ENCODE data around the gene PCID2. TPM values are rescaled to one million over a fixed set of nuclear protein-coding genes. Genes with fewer than 3 reads are reported as not detected.
A peak's percentile ranks its signal among the peaks of the same experiment; 100 is the strongest.
"Not testable (repeated sequence)": the region's sequence is repeated elsewhere in the genome, so short reads cannot be mapped to it uniquely, and the experiment has no call there.

The PCID2 gene
- total RNA-seq, 1 donor from 2014 or later: 53.6 TPM

DNA sequence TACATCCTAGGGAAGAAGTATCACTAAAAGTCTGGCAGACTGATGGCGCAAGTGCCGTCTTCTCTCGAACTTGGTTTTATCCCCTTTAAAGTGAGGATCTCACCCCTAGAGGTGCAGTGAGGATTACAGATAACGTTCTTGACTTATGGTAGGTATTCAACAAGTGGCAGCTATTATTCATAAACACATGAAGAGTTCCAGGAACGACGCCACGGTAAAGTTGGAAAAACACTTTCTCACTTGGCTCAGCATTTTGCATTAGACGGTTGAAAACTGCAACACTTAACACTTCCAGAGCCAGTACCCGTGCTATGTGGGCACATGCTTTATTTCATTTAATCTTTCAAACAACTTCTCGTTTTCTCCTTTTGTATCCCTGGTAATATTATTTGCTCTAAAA, 41.3 kb downstream of the PCID2 start:
- no peak for DNase-seq (ENCODE audit: low read depth in 2 of 2)

DNA sequence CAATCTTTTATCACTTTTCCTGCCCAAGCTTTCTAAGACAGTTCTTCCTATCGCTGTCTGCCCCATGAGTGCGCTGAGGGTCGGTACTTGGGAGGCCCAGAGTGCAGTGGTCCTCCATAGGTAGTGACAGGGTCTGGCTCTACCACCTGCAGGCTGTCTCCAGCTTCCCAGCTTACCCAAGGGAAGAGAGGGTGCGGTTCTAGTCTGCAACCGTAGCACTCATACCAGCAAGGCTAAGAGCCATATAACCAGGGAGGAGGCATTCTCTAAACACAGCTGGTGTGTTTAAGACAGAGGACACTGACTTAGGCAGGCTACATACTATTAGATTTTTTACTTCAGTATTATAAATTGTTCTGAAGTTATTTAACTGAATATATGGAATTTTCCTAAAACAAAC, 41.8 kb downstream of the PCID2 start:
- DNase-seq (ENCODE audit: low read depth in 2 of 2): no peak

DNA sequence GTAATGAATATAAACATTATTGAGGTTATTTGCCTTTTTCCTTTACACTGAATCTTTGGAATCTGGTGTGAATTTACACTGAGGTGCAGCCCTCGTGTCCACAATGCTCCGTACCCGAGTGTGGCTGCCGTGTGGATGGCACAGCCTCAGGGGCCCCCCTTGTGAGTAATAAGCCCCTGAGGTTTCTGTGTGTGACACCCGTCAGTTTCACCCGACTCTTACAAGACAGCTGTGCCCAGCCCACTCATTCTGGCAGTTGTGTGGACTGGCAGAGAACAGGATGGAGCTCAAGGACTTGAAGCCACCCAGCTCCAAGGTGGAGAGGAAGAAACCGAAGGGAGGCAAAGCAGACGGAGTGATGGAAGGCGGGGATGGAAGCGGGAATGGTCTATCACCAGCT, 42.2 kb downstream of the PCID2 start:
- DNase-seq (ENCODE audit: low read depth in 2 of 2): no peak

DNA sequence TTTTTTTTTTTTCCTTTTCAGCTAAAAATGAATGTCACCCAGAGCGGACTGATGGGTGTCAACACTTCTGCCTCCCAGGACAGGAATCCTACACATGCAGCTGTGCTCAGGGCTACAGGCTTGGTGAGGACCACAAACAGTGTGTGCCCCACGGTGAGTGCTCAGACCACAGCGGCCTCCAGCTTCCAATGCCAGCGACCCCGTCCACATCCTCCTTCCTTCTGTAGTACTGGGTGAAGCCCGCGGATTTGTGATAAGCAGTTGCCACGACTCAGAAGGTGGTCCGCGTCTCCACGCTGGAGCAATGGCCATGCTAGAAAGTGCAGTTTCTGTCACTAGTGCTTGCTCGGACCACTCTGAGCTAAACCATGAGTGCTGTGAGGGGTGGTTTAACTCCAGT, 44.0 kb downstream of the PCID2 start:
- DNase-seq (ENCODE audit: low read depth in 2 of 2): no peak

DNA sequence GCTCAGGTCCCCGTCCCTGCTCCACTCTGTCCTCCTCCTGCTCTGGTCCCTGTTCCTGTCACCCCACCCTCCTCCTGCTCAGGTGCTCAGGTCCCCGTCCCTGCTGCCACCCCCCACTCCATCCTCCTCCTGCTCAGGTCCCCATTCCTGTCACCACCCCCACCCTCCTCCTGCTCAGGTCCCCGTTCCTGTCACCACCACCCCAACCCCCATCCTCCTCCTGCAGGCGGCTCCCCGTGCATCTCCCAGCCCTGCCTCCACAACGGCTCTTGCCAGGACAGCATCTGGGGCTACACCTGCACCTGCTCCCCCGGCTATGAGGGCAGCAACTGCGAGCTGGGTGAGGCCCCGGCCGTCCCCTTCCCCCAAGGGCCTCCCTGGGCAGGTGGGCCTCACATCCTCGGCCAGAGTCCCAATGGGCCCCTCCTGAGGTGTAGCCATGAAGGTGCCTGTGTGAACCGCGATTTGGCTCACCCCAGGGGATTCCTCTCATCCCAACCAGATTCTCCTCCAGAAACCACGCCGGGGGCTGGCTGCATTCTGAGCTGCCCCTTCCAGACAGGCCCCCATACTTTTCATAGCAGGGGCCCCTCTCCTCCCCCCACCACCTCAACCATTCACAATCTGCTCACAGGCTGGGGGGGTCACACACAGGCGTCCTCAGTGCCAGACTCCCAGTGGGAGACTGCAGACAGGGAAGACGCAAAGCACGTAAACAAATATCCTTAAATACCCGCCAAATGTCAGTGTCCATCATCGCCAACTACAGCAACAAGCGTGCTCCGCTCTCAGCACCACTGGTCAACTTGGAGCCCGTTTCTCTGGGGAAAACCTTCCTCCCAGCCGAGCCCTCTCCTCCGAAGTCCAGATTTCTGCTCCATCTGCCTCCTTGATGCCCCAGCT, 45.4 kb downstream of the PCID2 start:
- DNase-seq (ENCODE audit: low read depth in 2 of 2): no peak

DNA sequence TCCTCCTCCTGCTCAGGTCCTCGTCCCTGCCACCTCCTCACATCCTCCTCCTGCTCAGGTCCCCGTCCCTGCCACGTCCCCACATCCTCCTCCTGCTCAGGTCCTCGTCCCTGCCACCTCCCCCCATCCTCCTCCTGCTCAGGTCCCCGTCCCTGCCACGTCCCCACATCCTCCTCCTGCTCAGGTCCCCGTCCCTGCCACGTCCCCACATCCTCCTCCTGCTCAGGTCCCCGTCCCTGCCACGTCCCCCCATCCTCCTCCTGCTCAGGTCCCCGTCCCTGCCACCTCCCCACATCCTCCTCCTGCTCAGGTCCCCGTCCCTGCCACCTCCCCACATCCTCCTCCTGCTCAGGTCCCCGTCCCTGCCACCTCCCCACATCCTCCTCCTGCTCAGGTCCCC, 46.5 kb downstream of the PCID2 start:
- DNase-seq (ENCODE audit: low read depth in 2 of 2): not testable (repeated sequence)

DNA sequence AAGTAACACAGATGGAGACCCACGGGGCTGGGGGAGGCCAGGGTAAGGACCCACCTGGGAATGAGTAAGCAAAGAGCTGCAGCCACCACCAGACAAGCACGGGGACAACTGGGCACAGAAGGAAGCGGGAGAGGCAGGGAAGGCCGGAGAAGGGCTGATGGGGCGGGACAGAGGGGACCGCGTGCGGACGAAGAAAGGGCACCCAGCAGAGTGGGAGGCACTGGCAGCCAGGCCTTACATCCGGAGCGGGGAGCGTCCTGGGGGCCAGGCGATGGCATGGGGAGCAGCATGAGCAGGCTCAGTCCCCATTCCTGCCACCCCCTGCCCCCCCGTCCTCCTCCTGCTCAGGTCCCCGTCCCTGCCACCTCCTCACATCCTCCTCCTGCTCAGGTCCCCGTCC, 47.0 kb downstream of the PCID2 start:
- no peak for DNase-seq (ENCODE audit: low read depth in 2 of 2)

DNA sequence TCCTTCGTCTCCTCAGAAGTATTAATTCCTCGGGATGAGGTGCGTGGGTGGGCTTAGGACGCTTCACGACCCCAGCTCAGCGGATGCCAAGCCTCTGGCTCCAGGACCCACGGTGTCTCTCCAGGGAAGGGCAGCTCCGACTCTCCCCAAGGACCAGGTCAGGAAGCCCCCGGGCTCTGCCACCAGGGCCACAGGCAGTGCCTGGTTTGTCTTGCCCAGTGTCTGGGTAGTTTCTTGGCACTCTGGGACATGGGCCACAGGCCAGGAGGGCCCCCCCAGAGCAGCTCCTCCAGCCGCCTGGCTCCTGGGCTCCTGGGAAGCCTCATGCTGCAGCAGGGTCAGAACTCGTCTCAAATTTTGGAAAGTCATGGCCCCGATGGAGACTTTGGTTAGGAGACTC, 47.5 kb downstream of the PCID2 start:
- no peak for DNase-seq (ENCODE audit: low read depth in 2 of 2)

DNA sequence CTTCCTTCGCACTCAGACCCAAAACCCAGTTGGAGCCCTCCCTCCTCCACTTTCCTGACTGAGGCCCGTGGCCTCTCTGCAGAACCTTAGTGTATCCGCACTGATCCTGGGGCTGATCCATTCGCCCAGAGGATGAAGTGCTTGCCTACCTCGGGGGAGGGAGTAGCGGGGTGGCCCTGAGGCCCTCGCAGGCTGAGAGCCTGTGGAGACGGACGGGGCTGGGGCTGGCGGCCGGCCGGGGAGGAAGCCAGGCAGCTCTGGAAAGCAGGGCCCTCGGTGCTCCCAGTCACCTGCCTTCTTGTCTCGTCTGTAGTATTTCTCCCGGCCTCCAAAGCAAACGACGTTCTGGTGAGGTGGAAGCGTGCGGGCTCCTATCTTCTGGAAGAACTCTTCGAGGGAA, 48.8 kb downstream of the PCID2 start:
- DNase-seq (ENCODE audit: low read depth in 2 of 2): no peak

DNA sequence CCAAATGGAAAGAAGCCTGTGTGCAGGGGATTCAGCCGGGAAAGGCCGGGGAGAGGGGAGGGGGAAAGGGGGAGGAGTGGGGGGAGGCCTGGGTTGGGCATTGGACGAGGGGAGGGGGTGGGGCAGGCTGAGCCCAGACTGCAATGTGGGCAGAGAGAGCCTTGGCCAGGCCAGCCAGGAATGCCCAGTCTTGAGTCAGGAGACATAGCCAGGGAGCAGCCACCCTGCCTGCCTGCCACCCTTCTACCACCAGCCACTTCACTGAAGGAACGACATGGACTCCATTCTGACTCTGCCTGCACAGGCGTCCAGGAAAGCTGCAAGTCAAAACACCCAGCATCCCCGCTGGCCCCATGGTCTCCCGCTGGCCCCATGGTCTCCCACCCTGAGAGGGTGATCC, 49.5 kb downstream of the PCID2 start:
- no peak for DNase-seq (ENCODE audit: low read depth in 2 of 2)

DNA sequence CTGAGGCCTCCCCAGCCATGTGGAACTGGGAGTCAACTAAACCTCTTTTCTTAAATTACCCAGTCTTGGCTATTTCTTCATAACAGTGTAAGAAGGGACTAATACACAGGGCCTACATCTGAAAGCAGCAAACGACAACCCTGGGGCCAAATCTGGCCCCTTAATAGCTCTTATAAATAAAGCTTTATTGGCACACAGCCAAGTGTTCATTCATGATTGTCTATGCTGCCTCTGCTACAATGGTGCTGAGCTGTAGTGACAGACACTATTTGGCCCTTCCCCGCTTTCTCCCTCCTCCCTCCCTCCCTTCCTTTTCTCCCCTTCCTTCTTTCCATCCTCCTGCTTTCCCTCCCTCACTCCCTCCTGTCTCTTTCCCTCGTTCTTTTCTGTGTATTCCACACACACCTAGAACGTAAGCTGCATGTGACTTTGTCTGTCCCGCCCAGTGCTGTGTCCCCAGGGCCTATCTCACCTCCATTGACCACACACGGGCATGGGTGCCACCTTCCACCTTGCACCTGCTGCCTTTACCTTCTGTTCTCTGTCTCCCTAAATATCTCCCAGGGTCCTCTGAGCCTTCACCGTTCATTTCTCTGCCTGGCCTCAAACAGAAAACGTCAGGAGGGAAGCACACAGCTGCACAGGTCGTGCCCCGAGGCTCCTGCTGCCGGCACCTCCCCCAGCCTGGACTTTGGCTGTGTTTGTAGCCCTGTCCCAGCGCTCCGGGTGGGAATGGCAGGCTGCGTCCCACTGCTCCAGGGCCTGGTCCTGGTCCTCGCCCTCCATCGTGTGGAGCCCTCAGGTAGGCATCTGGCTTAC, 50.3 kb downstream of the PCID2 start, which contains the start of gene PROZ:
PROZ (plus strand) TSS at position 720 of the 819 bp plus-strand sequence; CDS start at position 733, 13 bp downstream.
- no peak for DNase-seq (ENCODE audit: low read depth in 2 of 2)

DNA sequence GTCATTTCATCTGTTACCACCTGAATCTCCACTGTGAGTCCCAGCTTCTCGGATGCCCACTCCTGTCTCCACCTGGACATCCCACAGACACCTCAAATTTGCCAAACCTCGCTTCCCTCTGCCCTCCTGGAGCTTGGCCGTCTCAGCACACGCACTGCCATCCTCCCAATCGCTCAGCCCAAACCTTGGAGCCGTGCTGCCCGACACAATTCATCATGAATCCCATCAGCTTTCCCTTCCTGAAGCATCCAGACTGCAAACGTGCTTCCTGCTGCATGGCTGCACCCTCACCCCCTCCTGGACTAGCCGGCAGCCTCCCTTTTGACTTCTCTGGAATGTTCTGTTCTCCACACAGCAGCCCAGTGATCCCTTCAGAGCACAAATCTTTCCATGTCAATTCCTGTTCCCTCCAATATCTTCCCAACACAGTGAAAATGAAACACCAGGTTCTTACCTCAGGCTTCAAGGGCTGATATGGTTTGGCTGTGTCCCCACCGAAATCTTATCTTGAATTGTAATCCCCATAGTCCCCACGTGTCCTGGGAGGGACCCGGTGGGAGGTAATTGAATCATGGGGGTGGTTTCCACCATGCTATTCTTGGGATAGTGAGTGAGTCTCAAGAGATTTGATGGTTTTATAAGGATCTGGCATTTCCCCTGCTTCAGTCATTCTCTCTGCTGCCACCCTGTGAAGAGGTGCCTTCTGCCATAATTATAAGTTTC, 51.1 kb downstream of the PCID2 start:
- DNase-seq (ENCODE audit: low read depth in 2 of 2): peak in 1 of 2 donors; percentile 20

DNA sequence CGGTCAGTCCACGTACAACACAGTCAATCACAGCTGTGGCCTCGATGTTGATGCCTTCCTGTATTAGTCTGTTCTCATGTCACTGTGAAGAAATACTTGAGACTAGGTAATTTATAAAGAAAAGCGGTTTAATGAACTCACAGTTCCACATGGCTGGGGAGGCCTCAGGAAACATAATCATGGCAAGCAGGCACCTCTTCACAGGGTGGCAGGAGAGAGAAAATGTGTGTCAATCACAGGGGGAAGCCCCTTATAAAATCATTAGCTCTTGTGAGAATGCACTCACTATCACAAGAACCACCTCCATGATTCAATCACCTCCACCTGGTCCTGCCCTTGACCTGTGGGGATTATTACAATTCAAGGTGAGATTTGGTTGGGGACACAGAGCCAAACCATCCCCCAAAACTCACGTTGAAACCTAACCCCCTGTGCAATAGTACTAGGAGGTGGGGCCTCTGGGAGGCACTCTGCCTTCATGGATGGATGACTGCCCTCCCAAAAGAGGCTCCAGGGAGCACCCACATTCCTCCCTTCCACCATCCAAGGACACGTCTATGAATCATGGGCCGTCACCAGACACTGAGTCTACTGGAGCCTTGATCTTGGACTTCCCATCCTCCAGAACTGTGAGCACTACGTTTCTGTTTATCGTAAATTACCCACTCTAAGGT, 52.4 kb downstream of the PCID2 start:
- no peak for DNase-seq (ENCODE audit: low read depth in 2 of 2)

DNA sequence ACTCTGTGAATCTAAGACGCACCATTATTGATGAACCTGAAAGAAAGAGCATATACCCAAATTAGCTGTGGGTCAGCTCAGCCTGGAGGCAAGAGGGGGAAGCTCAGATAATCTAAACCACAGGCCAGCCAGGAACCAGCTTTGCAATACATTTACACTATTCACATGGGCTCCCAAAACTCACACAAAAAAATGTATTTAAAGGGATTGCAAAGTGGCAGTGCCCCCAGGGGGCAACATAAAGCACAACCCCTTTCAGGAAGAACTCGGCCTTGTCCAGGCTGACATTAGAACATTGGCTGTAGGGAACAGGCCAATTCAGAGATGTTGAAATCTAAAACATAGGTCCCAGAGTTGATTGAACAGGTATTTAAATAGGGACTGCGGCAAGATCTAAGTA, 53.3 kb downstream of the PCID2 start:
- DNase-seq (ENCODE audit: low read depth in 2 of 2): no peak

DNA sequence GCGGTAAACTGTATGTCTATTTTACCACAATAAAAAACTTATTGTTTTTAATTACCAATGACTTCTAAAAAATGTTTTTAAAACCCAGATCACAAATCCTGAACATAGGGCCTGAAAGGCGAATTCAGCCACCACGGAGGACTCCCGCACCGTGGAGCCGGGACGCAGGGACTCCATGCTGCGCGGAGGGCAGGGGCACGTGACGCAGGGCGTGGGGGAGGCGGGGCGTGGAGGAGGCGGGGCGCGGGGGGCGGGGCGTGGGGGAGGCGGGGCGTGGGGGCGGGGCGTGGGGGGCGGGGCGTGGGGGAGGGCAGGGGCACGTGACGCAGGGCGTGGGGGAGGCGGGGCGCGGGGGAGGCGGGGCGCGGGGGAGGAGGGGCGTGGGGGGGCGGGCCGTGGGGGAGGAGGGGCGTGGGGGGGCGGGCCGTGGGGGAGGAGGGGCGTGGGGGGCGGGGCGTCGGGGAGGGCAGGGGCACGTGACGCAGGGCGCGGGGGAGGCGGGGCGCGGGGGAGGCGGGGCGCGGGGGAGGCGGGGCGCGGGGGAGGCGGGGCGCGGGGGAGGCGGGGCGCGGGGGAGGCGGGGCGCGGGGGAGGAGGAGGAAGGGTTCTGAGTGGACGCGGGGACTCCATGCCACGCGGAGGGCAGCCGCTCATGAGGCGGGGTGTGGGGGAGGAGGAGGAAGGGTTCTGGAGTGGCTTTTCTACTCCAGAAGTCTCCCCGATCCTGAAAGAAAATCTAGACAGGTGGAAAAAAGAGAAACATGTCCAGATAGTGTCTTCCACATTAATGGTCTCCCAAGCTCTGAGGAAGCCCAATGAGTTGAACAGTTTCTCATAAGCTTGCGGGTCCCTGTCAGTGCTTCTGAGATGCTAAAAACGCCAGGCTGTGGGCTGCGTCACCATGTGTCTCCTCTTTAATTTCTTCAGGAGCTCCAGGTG, 54.4 kb downstream of the PCID2 start:
- peak; percentile 71 to 83 for DNase-seq (ENCODE audit: low read depth in 2 of 2)

DNA sequence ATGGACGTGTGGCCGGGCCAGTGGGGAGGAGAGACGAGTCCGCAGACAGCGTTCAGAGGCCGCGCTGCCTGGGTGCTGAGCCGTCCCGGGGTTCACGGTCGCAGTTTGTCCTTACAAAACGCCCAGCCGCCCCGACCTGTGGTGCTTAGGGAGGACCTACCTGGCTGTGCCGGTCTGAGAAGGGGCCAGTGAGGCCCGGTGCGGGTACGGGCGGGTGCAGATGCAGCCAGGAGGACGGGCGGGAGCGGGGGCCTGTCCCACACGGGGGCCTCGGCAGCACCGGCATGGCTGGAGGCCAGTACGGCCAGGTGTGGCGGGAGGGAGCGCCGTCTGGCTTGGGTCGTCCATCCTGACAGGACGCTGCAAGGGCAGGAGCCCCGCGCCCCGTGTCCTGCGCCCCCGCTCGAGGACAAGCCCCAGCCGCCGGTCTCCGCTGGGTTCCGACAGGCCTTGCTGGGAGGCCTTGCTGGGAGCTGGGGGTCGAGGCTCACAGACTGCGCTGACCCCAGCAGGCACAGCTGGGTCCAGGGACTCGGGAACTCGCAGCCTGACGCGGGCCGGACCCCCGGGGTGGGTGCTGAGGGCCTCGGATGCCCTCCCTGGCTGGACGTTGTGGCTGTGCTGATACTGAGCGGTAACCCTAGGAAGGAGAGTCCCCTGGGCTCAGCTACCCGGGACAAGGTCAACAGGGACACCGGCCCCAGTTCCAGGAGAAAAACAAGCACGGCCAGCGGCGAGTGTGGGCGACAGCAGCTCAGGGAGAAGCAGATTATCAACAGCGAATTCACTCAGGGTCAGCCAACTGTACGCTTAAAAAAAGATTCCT, 55.3 kb downstream of the PCID2 start:
- peak in 1 of 2 donors; percentile 21 for DNase-seq (ENCODE audit: low read depth in 2 of 2)

DNA sequence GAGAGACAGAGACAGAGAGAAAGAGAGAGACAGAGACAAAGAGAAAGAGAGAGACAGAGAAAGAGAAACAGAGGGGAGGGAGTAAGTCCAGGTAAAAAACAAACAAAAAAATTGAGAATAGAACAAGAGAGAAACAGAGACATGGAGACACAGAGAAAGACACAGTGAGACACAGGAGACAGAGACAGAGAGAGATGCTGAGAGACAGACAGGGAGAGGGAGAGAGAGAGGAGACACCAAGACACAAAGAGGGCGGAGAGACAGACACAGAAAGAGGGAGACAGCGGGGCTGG, 55.8 kb downstream of the PCID2 start:
- no peak for DNase-seq (ENCODE audit: low read depth in 2 of 2)

DNA sequence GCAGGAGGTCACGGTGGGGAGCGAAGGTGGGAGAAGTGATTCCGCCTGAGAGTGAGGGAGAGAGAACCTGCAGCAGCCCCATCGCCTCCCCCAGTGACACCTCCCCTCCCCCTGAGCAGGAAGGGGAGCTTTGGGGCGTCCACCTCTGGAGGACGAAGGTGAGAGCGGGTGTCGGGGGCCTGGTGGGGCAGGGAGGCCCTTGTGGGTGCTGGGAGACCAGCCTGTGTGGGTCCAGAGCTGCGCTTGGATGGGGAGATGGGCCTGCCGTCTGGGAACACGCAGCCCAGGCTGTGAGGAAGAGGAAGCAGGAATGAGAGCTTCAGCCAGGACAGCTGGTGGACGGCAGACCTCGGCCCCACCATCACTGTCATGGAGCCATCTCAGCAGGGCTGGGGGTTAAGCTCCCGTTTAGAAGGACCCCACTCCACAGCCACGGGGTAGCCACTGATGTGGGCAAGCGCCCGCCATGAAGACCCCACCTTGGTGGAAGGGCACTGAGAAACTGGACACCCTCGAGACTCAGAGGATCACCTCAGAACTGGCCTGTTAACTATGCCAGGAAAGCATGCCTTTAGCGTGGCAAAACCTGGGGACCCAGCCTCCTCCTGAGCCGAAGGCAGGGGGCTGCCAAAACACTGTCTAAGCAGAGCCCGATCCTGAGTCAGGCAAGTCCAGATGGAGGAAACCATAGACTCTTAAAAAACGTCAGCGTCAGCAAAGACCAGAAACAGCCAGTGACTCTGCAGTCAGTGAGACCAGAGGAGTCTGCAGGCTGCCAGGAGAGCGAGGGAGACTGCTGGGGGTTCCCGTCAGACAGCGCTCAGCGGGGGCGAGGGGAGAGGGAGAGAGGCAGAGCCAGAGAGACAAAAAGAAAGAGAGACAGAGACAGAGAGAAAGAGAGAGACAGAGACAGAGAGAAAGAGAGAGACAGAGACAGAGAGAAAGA, 56.5 kb downstream of the PCID2 start:
- DNase-seq (ENCODE audit: low read depth in 2 of 2): peak in 1 of 2 donors; percentile 12
